Epidermal melanocyte (primary cell): ENCODE data around the gene FXYD3.
"Not testable (repeated sequence)": the region's sequence is repeated elsewhere in the genome, so short reads cannot be mapped to it uniquely, and the experiment has no call there.

Source experiments
- DNase-seq: peaks from one replicate; pipeline ENCODE4 v3.0.0; 2011; ENCODE audit warnings: low spot score; ENCODE audit not compliant: insufficient read length

The FXYD3 gene

DNA sequence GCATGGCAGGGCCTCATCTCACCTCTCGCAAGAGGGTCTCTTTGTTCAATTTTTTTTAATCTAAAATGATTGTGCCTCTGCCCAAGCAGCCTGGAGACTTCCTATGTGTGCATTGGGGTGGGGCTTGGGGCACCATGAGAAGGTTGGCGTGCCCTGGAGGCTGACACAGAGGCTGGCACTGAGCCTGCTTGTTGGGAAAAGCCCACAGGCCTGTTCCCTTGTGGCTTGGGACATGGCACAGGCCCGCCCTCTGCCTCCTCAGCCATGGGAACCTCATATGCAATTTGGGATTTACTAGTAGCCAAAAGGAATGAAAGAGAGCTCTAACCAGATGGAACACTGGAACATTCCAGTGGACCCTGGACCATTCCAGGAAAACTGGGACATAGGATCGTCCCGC lies 8.0 kb downstream of the FXYD3 start:
- peak; percentile 61 for DNase-seq

DNA sequence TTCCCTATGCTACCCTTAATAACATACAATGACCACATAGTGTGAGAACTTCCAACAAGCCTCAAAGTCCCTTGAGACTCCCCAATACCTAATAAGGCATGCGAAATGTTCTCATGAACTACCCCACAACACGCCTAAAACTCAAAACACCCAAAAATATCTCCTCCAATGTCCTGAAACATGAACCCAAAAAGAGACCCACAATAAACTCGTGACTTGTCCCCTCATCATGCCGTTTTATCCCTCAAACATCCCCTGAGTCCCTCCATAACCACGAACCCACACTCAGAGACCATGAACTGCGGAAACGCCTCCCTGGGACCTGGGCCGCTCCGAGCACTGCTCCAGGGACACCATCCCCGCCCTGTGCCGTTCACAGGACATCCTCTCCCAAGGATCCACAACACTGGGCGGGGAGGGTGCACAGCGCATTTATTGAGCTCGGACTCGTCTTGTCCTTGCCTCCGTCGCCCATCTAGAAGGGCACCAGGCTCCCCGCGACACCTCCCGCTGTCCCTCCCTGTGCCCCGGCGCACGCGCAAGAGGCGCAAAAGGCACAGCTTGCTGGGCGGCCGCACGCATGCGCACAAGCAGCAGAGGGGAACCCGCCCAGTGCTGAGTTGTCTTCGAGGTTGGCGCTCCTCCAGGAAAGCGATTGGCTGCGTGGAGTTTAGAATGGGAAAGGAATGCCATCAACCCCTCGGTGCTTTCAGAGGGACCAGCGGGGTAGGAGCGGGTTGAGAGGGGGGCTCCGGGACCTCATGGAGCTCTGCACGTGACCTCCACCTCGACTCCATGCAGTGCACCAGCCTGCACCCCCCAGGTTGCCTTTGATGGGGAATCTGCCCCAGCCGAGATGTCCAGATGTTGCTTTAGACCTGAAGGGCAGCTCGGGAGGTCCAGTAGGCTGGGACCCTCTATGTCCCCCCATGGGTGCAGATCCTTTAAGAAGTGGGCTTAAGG lies 8.8 kb downstream of the FXYD3 start:
- DNase-seq: peak; percentile 99

DNA sequence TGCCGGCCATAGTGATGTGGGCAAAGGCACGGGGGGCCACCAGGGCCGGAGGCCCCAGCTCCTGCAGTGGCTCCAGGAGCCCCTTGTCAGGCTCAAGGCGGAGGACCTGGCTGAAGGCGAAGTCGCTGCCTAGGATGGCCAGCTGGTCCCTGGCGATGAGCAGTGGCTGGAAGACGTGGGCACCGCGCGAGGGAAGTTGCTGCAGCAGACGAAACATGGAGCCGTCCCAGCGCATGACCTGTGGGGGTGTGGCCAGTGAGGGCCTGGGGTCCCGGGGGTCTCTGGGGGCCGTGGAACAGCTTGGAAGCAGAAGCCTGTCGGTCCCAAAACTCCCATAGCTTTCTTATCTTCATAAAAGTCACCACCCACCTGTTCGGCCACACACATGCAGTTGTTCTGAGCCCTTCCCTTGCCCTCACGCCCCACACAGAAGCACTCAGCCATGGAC lies 9.7 kb downstream of the FXYD3 start:
- DNase-seq: no peak

DNA sequence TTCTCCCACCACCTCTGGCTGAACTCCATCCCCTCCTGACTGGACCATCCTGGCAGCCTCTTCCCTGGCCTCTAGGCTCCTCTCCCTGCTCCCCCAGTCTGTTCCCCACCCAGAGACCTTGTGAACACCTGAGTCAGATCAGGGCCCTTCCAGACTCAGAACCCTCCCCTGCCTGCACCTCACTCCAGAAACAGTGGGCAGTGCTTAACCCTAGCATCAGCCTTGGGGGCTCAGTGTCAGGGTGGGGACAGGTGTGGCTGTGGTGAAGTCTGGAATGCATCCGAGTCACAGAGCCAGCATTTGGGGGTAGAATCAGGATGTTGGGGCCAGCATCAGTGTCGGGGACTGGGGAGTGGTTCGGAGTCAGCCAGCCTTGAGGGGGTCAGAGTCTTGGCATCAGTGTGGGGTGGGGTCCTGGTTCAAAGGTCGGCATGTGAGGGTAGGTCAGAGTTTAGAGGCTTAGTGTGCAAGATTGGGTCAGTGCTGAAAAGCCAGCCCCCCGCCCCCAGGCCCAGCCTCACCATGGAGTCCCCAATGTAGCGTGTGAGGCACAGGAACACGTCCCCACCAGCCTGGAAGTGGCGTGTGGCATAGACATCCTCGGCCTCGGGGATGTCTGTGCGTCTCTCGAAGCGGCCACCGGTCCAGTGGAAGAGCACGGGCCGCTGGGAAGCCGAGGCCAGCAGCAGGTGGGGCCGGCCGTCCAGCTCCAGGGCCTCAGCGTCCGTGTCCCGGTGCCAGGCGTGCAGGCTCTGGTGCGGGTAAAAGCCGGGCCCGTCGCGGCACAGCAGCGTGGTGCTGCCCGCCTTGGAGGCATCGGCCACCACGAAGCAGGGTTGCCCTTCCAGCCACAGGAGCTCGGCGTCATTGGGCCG lies 10.4 kb downstream of the FXYD3 start:
- no peak for DNase-seq

DNA sequence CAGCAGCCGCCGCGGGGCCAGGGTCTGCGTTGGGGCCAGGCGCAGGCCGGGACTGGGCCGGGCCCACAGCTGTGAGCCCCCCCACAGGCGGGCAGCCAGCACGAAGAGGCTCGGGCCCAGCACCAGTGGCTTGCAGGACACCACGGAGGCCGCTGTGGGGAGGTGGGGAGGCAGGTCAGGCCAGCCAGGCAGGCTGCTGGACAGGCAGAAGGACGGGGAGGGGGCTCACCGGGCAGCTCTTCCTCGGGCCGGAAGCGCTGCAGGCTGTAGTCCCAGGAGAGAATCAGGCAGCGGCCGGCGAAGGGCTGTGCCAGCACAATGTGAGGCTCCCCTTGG lies 11.0 kb downstream of the FXYD3 start:
- no peak for DNase-seq

DNA sequence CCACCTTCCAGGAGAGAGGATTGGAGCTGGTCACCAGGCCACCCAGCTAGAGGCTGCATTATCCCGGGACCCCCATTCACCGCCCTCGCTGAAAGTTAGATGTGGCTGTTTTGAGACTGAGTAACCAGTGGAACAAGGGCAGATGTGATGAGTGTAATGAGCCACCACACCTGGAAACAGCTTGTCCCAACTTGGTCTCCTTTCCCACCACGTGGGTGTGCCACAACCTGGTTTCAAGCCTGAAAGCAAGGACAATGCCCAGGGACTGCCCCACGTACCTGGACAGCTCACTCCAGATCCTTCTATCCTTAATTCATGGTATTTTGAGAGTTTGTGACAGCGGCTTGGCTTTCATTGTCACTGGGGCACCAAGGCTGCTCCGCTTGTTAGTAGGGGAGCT lies 12.2 kb downstream of the FXYD3 start:
- DNase-seq: no peak

DNA sequence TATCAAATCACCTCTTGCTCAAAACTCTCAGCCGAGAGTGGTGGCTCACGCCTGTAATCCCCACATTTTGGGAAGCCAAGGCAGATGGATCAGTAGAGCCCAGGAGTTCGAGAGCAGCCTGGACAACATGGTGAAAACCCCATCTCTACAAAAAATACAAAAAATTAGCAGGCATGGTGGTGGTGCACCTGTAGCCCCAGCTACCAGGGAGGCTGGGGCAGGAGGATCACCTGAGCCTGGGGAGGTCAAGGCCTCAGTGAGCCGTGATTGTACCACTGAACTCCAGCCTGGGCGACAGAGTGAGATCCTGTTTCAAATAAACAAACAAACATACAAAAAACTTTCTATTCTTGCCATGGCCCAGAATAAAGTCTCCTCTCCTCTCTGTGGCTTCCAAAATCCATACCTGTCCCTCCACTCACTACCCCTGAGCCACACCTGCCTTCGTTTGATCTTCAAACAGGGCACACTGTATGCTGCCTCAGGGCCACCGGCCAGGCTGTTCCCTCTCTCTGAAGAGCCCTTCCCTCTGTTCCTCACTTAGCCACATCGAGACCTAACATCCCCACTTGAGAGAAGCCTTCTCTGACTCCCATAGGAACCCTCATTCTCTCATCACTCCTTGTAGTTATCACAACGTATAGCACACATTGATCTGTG lies 12.9 kb downstream of the FXYD3 start:
- no peak for DNase-seq

DNA sequence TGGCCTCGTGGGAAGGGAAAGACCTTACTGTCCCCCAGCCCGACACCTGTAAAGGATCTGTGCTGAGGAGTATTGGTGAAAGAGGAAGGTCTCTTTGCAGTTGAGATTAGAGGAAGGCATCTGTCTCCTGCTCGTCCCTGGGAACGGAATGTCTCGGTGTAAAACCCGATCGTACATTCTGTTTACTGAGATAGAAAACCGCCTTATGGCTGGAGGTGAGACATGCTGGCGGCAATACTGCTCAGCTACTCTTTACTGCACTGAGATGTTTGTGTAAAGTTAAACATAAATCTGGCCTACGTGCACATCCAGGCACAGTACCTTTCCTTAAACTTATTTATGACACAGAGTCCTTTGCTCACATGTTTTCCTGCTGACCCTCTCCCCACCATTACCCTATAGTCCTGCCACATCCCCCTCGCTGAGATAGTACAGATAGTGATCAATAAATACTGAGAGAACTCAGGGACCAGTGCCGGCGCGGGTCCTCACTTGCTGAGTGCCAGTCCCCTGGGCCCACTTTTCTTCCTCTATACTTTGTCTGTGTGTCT lies 14.2 kb downstream of the FXYD3 start:
- DNase-seq: not testable (repeated sequence)

DNA sequence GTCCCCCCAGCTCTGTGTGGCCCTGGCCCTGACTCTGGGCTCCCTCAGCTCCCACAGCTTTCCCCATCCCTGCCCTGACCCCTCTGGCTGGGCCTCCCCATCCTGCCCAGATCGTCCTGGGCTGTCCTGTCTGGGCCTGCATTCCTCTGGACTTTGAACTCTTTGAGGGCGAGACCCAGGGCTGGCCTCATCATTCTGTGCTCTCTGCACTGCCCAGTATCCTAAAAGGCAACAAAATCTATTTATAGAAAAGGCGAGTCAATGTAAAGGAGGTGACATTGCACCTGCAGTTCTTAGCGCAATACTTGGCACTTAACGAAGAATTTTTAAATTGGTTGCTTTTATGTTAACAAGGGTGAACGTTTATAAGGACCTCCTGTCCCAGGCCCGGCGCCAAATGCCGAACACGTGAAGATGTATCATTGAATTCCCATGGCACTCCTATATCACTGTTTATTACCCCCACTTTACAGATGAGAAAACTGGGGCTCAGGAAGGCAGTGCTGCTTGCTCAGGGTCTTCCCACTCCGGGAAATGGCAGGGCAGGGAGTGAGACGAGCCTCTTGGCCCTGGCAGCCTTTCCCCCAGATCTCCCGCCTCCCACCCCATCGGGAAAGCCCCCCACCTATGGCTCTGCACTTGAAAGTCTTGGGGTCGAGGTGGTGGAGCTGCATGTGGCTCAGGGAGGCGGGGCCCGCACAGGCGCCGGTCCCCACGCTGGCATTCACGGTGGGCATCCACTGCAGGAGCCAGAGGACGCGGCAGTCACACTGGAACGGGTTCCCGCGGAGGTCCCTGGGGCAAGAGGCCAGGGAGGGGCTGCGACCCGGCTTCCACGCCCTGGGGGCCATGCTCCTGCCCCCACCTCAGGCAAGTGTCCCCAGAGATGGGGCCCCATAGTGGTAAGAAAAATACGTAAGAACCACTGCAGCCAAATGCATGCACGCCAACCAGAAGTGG lies 15.4 kb downstream of the FXYD3 start:
- no peak for DNase-seq

DNA sequence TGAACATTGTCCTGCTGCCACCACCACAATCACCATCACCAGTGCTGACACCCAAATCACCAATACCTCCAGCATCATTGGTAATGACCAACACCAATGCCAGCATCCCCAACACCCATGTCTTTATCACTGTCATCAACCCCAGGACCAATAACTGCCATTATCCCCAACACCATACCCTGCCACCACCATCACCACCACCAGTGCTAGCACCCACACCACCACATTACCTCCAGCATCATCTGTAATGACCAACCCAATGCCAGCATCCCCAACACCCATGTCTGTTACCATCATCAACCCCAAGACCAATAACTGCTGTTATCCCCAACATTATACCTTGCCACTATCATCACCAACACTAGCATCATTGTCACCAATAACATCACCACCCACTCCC lies 16.6 kb downstream of the FXYD3 start:
- DNase-seq: no peak

DNA sequence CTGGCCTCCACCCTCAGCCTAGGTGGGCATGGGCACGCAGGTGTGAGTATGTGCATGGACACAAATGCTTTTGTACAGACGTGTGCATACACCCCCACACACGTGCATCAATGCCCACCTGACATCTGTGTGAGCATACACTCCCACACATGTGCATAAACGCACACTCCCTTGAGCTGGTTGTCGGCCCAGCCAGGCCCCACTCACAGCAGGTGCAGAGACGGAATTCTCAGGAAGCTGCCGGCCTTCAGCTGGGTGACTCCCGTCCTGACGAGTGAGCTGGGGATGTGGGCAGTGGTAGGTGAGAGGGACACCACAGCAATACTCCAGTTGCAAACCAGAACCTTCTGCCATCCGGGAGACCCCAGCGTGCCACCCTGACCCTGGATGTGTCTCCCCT lies 18.2 kb downstream of the FXYD3 start:
- DNase-seq: no peak

DNA sequence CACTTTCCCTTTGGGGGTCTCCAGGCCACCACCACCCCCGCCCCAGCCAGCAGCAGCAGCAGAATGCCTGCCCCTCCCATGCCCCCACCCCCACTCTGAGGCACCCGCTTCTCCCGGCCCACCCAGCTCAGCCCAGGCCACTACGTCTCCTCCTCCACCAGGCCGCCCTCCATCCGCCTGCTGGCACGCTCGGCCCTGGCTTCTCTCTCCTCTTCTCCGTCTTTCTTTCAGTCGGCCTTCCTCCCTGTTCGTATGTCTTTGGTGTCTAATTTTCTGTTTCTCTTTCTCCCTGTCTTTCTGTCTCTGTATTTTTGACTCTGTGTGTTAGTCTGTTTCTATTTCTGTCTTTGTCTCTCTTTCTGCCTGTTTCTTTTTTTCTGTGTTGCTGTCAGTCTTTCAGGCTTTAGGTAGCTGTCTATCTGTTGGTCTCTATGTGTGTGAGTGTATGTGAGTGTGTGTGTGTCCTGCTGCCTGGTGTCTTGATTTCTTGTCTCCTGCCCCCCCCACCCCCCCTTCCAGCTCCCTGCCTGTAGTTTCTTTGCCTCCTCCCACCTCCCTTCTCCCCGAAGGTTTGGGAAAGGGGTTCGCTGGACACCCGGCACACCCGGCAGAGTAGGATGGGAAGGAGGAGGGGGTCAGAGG lies 19.1 kb downstream of the FXYD3 start, which contains the start of gene LGI4:
LGI4 (minus strand) TSS at position 459 of the 642 bp plus-strand sequence; CDS start at position 80, 379 bp downstream.
- DNase-seq: no peak

DNA sequence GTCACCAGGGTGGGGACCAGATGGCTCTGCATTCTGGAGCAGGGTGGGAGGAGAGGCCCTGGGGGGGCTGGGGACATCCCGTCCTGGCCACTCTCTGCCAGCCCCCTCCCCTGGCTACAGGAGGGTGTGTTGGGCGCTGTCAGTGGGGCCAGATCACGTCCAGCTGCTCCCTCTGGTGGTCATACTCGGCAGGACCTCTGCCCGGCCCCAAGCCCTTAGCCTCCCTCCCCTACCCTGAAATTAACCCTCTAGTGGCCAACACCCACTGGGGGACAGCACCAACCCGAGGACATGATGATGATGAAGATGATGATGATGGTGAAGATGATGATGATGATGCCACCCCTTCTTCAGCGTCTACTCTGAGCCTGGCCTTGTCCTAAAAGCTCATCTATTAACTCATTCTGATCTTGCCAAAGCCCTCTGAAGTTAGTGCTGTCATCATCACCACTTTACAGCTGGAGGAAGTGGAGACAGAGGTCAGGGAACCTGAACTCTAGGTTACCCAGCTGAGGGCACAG lies 19.8 kb downstream of the FXYD3 start:
- DNase-seq: peak; percentile 98

DNA sequence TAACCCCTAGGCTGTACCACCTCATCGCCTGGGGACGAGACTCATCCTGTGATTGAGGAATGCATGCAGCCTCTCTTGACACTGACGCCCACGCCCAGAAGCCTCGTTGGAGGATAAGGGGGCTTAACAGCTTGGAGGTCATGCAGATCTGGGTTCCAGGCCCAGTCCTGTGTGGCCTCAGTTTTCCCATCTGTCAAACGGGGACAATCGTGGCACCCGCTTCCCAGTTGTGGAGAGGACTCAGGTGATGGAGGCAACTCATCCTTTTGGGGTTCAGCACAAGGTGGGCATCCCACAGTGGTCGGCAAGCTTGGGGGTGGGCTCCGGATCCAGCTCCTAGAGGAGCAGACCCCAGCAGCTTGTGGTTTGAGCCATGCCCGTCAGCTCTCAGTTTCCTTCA lies 20.6 kb downstream of the FXYD3 start:
- no peak for DNase-seq

DNA sequence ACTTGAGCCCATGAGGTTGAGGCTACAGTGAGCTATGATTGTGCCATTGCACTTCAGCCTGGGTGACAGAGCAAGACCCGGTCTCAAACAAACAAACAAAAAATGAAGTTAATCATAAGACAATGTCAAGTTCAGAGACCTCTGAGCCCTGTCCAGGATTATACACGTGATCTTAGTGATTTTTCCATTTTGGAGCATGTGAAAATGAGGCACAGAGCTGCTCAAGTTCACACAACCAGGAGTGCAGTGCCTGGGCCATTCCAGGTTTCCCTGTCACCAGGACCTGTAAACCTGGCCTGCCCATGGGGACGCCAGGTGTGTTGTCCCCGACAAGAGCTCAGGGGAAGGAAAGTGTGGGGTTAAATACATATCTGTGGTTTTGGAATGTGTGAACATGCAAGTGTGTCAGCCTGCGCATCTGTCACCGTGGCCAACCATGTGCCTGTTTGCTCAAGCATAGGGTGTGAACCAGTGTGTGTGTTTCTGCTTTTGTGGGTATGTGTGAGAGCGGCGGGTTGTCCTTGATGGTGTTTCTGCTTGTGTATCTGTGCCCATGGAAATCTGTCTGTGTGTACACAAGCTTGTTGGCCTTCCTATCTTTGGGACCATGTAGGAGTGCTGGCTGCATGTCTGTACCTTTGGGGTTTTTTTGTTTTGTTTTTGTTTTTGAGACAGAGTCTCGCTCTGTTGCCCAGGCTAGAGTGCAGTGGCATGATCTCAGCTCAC lies 21.5 kb downstream of the FXYD3 start:
- DNase-seq: no peak

DNA sequence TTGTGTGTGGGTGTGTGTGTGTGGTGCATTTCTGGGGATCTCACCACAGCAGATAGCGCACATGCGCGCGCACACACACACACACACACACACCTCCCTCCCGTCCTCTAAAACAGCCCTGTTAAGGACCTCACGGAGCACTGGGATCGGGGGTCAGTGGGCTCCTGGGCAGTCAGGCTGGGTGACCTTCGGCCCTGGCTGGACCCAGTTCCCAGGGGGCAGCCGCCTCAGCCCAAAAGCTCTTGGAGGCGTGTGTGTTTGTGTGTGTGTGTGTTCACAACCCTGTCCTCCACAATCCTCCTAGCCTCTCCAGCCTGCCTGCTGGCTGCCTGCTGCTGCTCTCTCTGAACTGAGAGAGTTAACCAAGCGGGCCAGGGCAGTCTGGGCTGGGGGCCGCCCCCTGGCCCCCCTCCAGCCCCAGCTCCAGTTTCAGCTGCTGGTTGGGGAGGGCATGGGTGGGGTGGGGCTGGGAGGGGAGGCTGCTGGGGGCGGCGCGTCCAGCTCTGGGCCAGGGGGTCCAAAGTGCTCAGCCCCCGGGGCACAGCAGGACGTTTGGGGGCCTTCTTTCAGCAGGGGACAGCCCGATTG lies 22.8 kb downstream of the FXYD3 start, which contains the start of gene FXYD1:
FXYD1 (plus strand) TSS at position 520 of the 588 bp plus-strand sequence. CDS start 1,256 bp downstream, outside the sequence.
- no peak for DNase-seq

DNA sequence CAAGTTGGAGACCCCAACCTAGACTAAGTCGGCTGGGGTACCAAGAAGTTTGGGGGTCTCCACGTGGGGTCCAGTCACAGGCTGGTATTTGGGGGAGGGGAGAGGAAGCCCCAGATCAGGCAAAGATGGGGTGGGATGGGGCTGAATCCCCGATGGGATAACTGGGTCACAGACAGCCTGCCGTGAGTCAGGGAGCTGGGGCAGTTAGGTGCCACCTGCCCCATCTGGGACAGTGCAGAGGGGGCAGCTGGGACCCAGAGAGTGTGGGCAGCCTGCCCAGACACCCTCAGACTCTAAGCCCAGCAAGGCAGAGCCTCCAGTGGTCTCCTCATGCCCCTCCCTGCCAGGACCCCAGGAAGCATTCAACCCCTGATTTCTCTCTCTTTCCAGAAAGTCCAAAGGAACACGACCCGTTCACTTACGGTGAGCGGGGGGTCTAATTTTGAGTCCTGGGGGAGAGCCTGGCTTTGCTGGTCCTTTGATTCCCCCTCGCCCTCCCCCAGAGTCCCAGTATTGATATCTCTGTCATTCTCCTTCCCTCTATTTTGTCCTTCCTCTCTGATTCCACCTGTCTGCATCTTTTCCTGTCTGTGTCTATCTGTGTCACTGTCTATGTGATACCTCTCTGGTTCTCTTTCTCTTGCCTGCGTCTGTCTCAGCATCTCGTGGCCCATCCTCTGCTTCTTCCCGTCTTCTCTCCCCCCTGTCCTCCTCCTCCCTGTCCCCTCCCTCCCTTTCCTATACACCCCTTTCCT lies 24.8 kb downstream of the FXYD3 start:
- no peak for DNase-seq
